ENCODE results near the gene KATNAL1.

- no peak for TF ChIP-seq TARDBP (IDR thresholded peaks at IDR 0.05)
- TF ChIP-seq SP1 (IDR thresholded peaks at IDR 0.05): no peak
- TF ChIP-seq ARNT (IDR thresholded peaks at IDR 0.05): no peak
- no peak for TF ChIP-seq ZNF384 (IDR thresholded peaks at IDR 0.05)
- TF ChIP-seq PKNOX1 (IDR thresholded peaks at IDR 0.05): no peak
- no peak for TF ChIP-seq ELF4 (IDR thresholded peaks at IDR 0.05)
- no peak for TF ChIP-seq FOXA1 (IDR thresholded peaks at IDR 0.05)
- TF ChIP-seq L3MBTL2 (conservative IDR thresholded peaks at IDR 0.05): peak; percentile 94
- no peak for TF ChIP-seq CTBP1 (IDR thresholded peaks at IDR 0.05; ENCODE audit: borderline replicate concordance)
- no peak for TF ChIP-seq NFRKB (IDR thresholded peaks at IDR 0.05)
- no peak for TF ChIP-seq FOXK2 (IDR thresholded peaks at IDR 0.05)
- no peak for TF ChIP-seq BHLHE40 (IDR thresholded peaks at IDR 0.05; ENCODE audit: borderline replicate concordance)
- no peak for TF ChIP-seq FOXM1 (IDR thresholded peaks at IDR 0.05; ENCODE audit: borderline replicate concordance)
- TF ChIP-seq LEF1 (IDR thresholded peaks at IDR 0.05; ENCODE audit: borderline replicate concordance): no peak
These were observed at the start of gene KATNAL1 for GRCh38 chr13:30307194-30307970.

All from HEK293T (cell line).